ENCODE data around the gene CES4A.

- TF ChIP-seq CTCF (conservative IDR thresholded peaks at IDR 0.05 in 1 of 2, IDR thresholded peaks at IDR 0.05 in 1 of 2; ENCODE audit: low read depth in 1 of 2, low read length in 2 of 2) (peak; percentile 88 to 89), EZH2 (IDR thresholded peaks at IDR 0.05; ENCODE audit: low read length, missing control alignments) (no peak)
Observed at GRCh38 chr16:66977341-66978113, 10.9 kb upstream of the CES4A start.

All from fibroblast of lung (primary cell).